Urinary bladder (tissue), 4 donors: Measurements from ENCODE around the gene ANKRD28. TPM values are rescaled to one million over a fixed set of nuclear protein-coding genes. Genes with fewer than 3 reads are reported as not detected.
"Not testable (repeated sequence)": the region's sequence is repeated elsewhere in the genome, so short reads cannot be mapped to it uniquely, and the experiment has no call there.

Experiments used
- DNase-seq: peaks from one replicate; pipeline ENCODE4 v3.0.0-alpha.2; 2015; ENCODE audit errors: extremely low spot score
- H3K27ac ChIP-seq: one replicate; pipeline ENCODE4 v1.5.1; 2013; ENCODE audit warnings: low read depth, mild to moderate bottlenecking, moderate library complexity
- H3K36me3 ChIP-seq: one replicate; pipeline ENCODE4 v1.6.1; 2013; ENCODE audit warnings: mild to moderate bottlenecking, moderate library complexity; ENCODE audit not compliant: insufficient read depth
- H3K4me1 ChIP-seq: one replicate; pipeline ENCODE4 v1.6.1; 2013; ENCODE audit warnings: mild to moderate bottlenecking, moderate library complexity; ENCODE audit not compliant: insufficient read depth
- H3K4me3 ChIP-seq: one replicate; pipeline ENCODE4 v1.5.1; 2013; ENCODE audit warnings: low read depth, low read length
- whole genome bisulfite sequencing: extraction: QIAGEN DNeasy Blood & Tissue Kit; methylation state at CpG from one replicate; pipeline ENCODE4 v1.1.7; 2013; 5-methylcytosine and 5-hydroxymethylcytosine counted together
- polyA plus RNA-seq: library from polyadenylated mRNA; stranded (reverse); fragments of 200-250 nt; gene quantifications from one replicate; pipeline ENCODE4 v1.2.3, GENCODE V29; 2013
- total RNA-seq: library from RNA; depleted of rRNA; stranded (reverse); fragments of >200 nt; gene quantifications from one replicate; pipeline ENCODE4 v1.2.3, GENCODE V29; 2014
- donor health status: healthy with polysubstance abuse.
- donor health status: healthy.

ANKRD28 gene
- total and polyA plus RNA-seq, 2 donors = 12.6 to 83.8 TPM

GRCh38 chr3:15753056-15753710 lies 44.6 kb downstream of the ANKRD28 start:
- 54% methylated on average over 5 of the region's 5 CpGs for WGBS
- Histone ChIP-seq H3K36me3 (no peaks in the 10 kb centered on the region), H3K4me3 (no peak overlapping the region), H3K27ac (no peak overlapping the region), H3K4me1 (no peaks in the 10 kb centered on the region)
- no peak for DNase-seq

GRCh38 chr3:15750879-15751278 lies 46.9 kb downstream of the ANKRD28 start:
- H3K4me1 ChIP-seq = no peaks in the 10 kb centered on the region
- DNase-seq = no peak
- 95% methylated on average over 2 of the region's 2 CpGs for WGBS
- H3K4me3 ChIP-seq = no peak overlapping the region
- no peak overlapping the region for H3K27ac ChIP-seq
- H3K36me3 ChIP-seq = no peaks in the 10 kb centered on the region

GRCh38 chr3:15750143-15750542 lies 47.6 kb downstream of the ANKRD28 start:
- no peak for DNase-seq
- no peak overlapping the region for H3K4me3 ChIP-seq
- no peaks in the 10 kb centered on the region for H3K4me1 ChIP-seq
- WGBS = 81% methylated on average over 3 of the region's 3 CpGs
- no peak overlapping the region for H3K27ac ChIP-seq
- H3K36me3 ChIP-seq = no peaks in the 10 kb centered on the region

- H3K27ac ChIP-seq, DNase-seq, H3K4me3 ChIP-seq, H3K36me3 ChIP-seq, H3K4me1 ChIP-seq: not testable (repeated sequence)
- 97% methylated on average over 2 of the region's 2 CpGs for WGBS
These were observed 51.9 kb downstream of the ANKRD28 start for GRCh38 chr3:15745896-15746295.

- H3K36me3 ChIP-seq = no peaks in the 10 kb centered on the region
- H3K4me3 ChIP-seq = no peak overlapping the region
- no peak for DNase-seq
- 96% methylated on average over 6 of the region's 6 CpGs for WGBS
- H3K4me1 ChIP-seq = no peaks in the 10 kb centered on the region
- no peak overlapping the region for H3K27ac ChIP-seq
These were observed 53.6 kb downstream of the ANKRD28 start for GRCh38 chr3:15744176-15744575.

- Histone ChIP-seq H3K27ac (no peak overlapping the region), H3K4me1 (no peaks in the 10 kb centered on the region), H3K36me3 (no peaks in the 10 kb centered on the region), H3K4me3 (no peak overlapping the region)
- DNase-seq = no peak
- 94% methylated on average over 3 of the region's 3 CpGs for WGBS
These were observed 54.2 kb downstream of the ANKRD28 start for GRCh38 chr3:15743587-15744009.

GRCh38 chr3:15742236-15742635 lies 55.5 kb downstream of the ANKRD28 start:
- not testable (repeated sequence) for H3K27ac ChIP-seq, DNase-seq, H3K4me3 ChIP-seq, H3K36me3 ChIP-seq, H3K4me1 ChIP-seq
- over 99% methylated on average over 16 of the region's 26 CpGs for WGBS

GRCh38 chr3:15738616-15739005 lies 59.2 kb downstream of the ANKRD28 start:
- not testable (repeated sequence) for H3K4me3 ChIP-seq, H3K27ac ChIP-seq, DNase-seq, H3K36me3 ChIP-seq, H3K4me1 ChIP-seq
- 94% methylated on average over 8 of the region's 11 CpGs for WGBS

GRCh38 chr3:15731024-15731423 lies 66.8 kb downstream of the ANKRD28 start:
- no peaks in the 10 kb centered on the region for H3K4me1 ChIP-seq
- no peak for DNase-seq
- H3K4me3 ChIP-seq = no peak overlapping the region
- 97% methylated on average over 2 of the region's 2 CpGs for WGBS
- peaks cover 2% of the 10 kb centered on the region for H3K36me3 ChIP-seq
- no peak overlapping the region for H3K27ac ChIP-seq

GRCh38 chr3:15728766-15729165 lies 69.0 kb downstream of the ANKRD28 start:
- DNase-seq = no peak
- H3K27ac ChIP-seq = no peak overlapping the region
- peaks cover 4% of the 10 kb centered on the region for H3K36me3 ChIP-seq
- H3K4me1 ChIP-seq = no peaks in the 10 kb centered on the region
- H3K4me3 ChIP-seq = no peak overlapping the region

GRCh38 chr3:15726881-15727280 lies 70.9 kb downstream of the ANKRD28 start:
- DNase-seq = no peak
- 90% methylated on average over 2 of the region's 2 CpGs for WGBS

GRCh38 chr3:15726043-15726442 lies 71.7 kb downstream of the ANKRD28 start:
- H3K4me3 ChIP-seq = no peak overlapping the region
- H3K4me1 ChIP-seq = no peaks in the 10 kb centered on the region
- DNase-seq = no peak
- H3K36me3 ChIP-seq = peaks cover 5% of the 10 kb centered on the region
- H3K27ac ChIP-seq = no peak overlapping the region
- WGBS = 51% methylated on average over 2 of the region's 2 CpGs

More at GRCh38 chr3:15726881-15727280, 70.9 kb downstream of the ANKRD28 start:
- Histone ChIP-seq H3K4me1 (no peaks in the 10 kb centered on the region), H3K36me3 (peaks cover 6% of the 10 kb centered on the region), H3K27ac (no peak overlapping the region), H3K4me3 (no peak overlapping the region)

- Histone ChIP-seq H3K27ac (no peak overlapping the region), H3K4me3 (no peak overlapping the region), H3K36me3 (peaks cover 5% of the 10 kb centered on the region), H3K4me1 (no peaks in the 10 kb centered on the region)
- no peak for DNase-seq
- 94% methylated on average over 1 of the region's 1 CpG for WGBS
These were observed 73.3 kb downstream of the ANKRD28 start for GRCh38 chr3:15724446-15724845.

GRCh38 chr3:15723624-15723884 lies 74.2 kb downstream of the ANKRD28 start:
- Histone ChIP-seq H3K4me3 (no peak overlapping the region), H3K36me3 (peaks cover 5% of the 10 kb centered on the region), H3K27ac (no peak overlapping the region), H3K4me1 (no peaks in the 10 kb centered on the region)
- DNase-seq = no peak
